ENCODE data around the gene TECTB.

DNA sequence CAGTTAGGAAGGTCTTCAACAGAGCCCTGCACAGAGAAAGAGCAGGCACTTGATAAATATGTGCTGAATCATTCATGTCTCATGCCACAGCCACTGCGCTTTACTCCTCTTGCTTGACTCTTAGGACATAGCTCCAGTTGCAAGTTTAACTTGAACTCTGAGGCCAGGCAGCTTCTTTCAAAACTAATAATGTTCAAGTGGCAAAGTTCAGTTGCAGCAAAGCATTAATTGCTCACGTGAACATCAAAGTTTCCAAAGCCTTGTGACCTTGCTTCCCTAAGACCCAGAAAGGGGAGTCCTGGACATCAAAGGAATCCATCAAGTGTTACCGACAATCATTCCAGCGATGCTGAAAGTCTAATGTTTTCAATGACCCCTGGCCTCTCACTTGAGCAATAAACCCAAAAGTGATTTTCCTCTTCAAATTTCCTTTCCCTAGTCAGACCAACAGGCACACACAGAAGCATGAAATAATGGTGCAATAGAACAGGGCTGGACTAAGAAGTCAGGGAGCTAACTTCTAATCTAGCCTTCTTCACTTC lies 21.8 kb upstream of the TECTB start:
- TF ChIP-seq EZH2 (IDR thresholded peaks at IDR 0.05; ENCODE audit: borderline replicate concordance, low read depth, low read length, severe bottlenecking) = no peak
- TF ChIP-seq, protein P1, sequence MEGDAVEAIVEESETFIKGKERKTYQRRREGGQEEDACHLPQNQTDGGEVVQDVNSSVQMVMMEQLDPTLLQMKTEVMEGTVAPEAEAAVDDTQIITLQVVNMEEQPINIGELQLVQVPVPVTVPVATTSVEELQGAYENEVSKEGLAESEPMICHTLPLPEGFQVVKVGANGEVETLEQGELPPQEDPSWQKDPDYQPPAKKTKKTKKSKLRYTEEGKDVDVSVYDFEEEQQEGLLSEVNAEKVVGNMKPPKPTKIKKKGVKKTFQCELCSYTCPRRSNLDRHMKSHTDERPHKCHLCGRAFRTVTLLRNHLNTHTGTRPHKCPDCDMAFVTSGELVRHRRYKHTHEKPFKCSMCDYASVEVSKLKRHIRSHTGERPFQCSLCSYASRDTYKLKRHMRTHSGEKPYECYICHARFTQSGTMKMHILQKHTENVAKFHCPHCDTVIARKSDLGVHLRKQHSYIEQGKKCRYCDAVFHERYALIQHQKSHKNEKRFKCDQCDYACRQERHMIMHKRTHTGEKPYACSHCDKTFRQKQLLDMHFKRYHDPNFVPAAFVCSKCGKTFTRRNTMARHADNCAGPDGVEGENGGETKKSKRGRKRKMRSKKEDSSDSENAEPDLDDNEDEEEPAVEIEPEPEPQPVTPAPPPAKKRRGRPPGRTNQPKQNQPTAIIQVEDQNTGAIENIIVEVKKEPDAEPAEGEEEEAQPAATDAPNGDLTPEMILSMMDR (IDR thresholded peaks at IDR 0.05; ENCODE audit: borderline replicate concordance, extremely low read depth, low read length, poor library complexity, severe bottlenecking) = no peak

All from DND-41 (cell line).